Stimulated activated CD4-positive, alpha-beta T cell treated with anti-CD3 and anti-CD28 coated beads, Interleukin-4, amount 100 ng/mL, for 24 hours (primary cell): ENCODE data around the gene EIF4G1.

Source experiments
- DNase-seq: peaks from one replicate; pipeline ENCODE4 v3.0.0-alpha.2; 2020

Gene EIF4G1

GRCh38 chr3:184352897-184353545 is 38.6 kb downstream of the EIF4G1 start:
- DNase-seq = no peak

- no peak for DNase-seq
These were observed 39.1 kb downstream of the EIF4G1 start for GRCh38 chr3:184353546-184353941.

- DNase-seq = peak; percentile 71
These were observed 39.8 kb downstream of the EIF4G1 start for GRCh38 chr3:184354121-184354728.

- no peak for DNase-seq
These were observed 40.3 kb downstream of the EIF4G1 start for GRCh38 chr3:184354754-184355153.

GRCh38 chr3:184355261-184356040 is 41.0 kb downstream of the EIF4G1 start:
- DNase-seq = no peak

GRCh38 chr3:184357248-184358123 is 43.1 kb downstream of the EIF4G1 start:
- no peak for DNase-seq

GRCh38 chr3:184358124-184358767 is 43.8 kb downstream of the EIF4G1 start:
- no peak for DNase-seq

- DNase-seq = no peak
These were observed 44.5 kb downstream of the EIF4G1 start for GRCh38 chr3:184358921-184359350.

GRCh38 chr3:184359610-184360009 is 45.2 kb downstream of the EIF4G1 start:
- DNase-seq = no peak

- no peak for DNase-seq
These were observed 45.9 kb downstream of the EIF4G1 start for GRCh38 chr3:184360070-184360928.

- DNase-seq = no peak
These were observed 46.6 kb downstream of the EIF4G1 start for GRCh38 chr3:184360929-184361531.

- peak; percentile 32 for DNase-seq
These were observed 47.1 kb downstream of the EIF4G1 start, which contains the start of the genes CLCN2 and POLR2H for GRCh38 chr3:184361532-184361931. TSS of gene CLCN2 (minus strand) at chr3:184361605. CDS start at chr3:184361479, 126 bp downstream. TSS of gene POLR2H (plus strand) at chr3:184361710. CDS start at chr3:184363493, 1,783 bp downstream.

- DNase-seq = peak; percentile 48
These were observed 47.7 kb downstream of the EIF4G1 start for GRCh38 chr3:184361932-184362667.

GRCh38 chr3:184362668-184363546 is 48.5 kb downstream of the EIF4G1 start:
- peak; percentile 96 for DNase-seq

GRCh38 chr3:184366619-184367289 is 52.3 kb downstream of the EIF4G1 start:
- no peak for DNase-seq

GRCh38 chr3:184368116-184368515 is 53.7 kb downstream of the EIF4G1 start:
- DNase-seq = no peak

- DNase-seq = no peak
These were observed 54.3 kb downstream of the EIF4G1 start for GRCh38 chr3:184368586-184369183.

GRCh38 chr3:184371570-184372018 is 57.2 kb downstream of the EIF4G1 start:
- DNase-seq = peak; percentile 68
